ENCODE results near the gene LRRIQ3.

The LRRIQ3 gene

DNA sequence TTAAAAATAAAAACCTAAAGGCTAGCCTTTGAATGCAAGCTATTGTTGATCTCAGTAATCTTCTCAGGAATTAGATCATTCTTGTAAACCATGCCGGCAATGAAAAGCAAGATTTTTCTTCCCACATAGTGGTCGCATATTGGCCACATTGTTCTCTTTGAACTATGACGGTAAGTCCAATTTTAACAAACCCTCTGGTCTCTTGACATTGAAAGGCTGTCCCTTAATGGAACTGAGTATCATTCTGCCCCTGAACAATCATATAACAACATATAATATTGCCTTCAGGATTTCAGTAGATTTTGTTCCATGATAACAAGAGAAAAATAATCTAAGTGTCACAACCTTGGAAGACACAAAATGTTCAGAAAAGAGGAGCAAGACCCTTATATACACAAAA, 38.5 kb upstream of the LRRIQ3 start:
- POLR2A ChIA-PET = no interaction called here
- TF ChIP-seq, protein P1, sequence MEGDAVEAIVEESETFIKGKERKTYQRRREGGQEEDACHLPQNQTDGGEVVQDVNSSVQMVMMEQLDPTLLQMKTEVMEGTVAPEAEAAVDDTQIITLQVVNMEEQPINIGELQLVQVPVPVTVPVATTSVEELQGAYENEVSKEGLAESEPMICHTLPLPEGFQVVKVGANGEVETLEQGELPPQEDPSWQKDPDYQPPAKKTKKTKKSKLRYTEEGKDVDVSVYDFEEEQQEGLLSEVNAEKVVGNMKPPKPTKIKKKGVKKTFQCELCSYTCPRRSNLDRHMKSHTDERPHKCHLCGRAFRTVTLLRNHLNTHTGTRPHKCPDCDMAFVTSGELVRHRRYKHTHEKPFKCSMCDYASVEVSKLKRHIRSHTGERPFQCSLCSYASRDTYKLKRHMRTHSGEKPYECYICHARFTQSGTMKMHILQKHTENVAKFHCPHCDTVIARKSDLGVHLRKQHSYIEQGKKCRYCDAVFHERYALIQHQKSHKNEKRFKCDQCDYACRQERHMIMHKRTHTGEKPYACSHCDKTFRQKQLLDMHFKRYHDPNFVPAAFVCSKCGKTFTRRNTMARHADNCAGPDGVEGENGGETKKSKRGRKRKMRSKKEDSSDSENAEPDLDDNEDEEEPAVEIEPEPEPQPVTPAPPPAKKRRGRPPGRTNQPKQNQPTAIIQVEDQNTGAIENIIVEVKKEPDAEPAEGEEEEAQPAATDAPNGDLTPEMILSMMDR (IDR thresholded peaks at IDR 0.05; ENCODE audit: control extremely low read depth, extremely low read depth, low read depth, missing control alignments) = no peak
- no peak for DNase-seq (ENCODE audit: extremely low spot score)
- CTCF ChIA-PET = no interaction called here

DNA sequence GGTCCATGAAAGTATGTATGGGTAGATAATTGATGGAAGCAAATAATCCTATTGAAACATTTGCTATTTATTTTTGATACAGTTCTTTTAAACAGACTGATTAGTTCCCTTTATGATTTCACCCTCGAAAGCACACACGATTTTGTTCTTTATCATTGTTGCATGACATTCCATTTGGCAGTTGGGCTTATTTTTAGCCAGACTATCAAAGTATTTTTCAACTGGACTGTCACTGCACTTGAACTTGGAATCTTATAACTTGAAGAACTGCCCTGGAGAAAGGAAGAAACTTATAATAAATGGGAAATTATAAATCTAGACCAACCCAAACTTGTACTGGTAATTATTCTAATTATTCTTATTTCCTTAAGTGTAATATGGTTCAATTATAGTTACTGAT, 37.2 kb upstream of the LRRIQ3 start, which contains the start of gene TNNI3K:
Gene TNNI3K (plus strand): TSS at position 235 of the 400 bp plus-strand sequence. CDS start 65 bp downstream, at position 300.
- TF ChIP-seq, protein P1 (IDR thresholded peaks at IDR 0.05; ENCODE audit: control extremely low read depth, extremely low read depth, low read depth, missing control alignments) = no peak
- DNase-seq (ENCODE audit: extremely low spot score) = no peak
- CTCF ChIA-PET = no interaction called here
- POLR2A ChIA-PET = no interaction called here

DNA sequence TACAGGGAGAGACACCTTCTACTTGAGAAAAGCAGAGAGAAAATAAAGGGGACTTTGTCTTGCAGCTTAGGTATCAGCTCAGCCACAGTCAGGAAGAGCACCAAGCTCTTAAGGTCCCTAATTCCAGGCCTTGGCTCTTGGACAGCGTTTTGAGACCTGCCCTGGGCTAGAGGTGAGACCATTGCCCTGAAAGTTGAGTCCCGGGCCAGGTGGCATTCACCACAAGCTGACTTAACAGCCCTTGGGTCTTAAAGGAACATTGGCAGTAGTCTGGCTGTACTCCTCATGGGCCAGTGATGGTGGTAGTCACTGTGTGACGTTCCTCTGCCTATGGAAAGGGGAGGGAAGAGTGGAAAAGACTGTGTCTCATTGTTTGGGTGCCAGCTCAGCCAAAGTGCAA, 25.5 kb upstream of the LRRIQ3 start:
- POLR2A ChIA-PET = no interaction called here
- no peak for DNase-seq (ENCODE audit: extremely low spot score)
- CTCF ChIA-PET = interaction anchor here (1.6 to 1.7 kb wide), 2 partner anchors 10 to 30 kb away, joined by 5 read pairs; no protein-coding TSS in a partner anchor
- TF ChIP-seq, protein P1 (IDR thresholded peaks at IDR 0.05; ENCODE audit: control extremely low read depth, extremely low read depth, low read depth, missing control alignments) = no peak

DNA sequence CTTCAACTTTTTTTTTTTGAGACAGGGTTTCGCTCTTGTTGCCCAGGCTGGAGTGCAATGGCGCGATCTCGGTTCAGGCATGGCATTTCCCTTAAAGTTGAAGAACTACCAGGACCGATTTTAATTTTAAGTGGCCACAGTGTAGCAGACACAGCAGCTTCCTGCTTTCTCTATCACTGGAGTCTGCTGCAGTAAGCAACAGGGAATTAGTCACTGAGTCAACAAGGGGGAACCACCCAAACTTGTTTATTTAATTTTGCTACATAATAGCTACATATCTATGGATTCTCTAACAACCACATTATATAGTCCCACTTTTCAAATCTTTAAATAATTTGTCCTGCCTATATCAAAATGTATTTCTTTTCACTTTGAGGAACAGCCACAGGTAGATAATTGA, 24.7 kb upstream of the LRRIQ3 start:
- ChIA-PET POLR2A (no interaction called here), CTCF (interaction anchor here (1.6 to 2.3 kb wide), 3 partner anchors 11 to 31 kb away, joined by 5 read pairs; no protein-coding TSS in a partner anchor)
- TF ChIP-seq, protein P1 (IDR thresholded peaks at IDR 0.05; ENCODE audit: control extremely low read depth, extremely low read depth, low read depth, missing control alignments) = no peak
- no peak for DNase-seq (ENCODE audit: extremely low spot score)

DNA sequence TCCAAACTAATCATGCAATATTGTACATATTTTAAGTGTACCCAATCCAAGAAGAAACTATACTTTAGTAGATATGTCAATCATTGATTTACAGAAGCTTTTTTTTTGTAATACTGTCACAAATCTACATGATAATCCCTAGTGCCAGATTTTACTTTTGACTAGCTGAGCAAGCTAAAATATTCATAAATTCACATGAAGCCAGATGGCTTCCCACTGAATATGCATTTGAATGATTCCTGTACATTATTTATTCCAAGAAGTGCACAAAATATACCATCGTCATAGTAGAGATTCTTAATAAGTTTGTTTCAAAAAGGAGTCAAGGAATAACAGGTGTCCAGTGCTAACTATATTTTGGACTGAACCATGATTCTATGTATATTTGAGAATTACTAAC, 17.3 kb upstream of the LRRIQ3 start:
- ChIA-PET CTCF (no interaction called here), POLR2A (no interaction called here)
- no peak for DNase-seq (ENCODE audit: extremely low spot score)
- TF ChIP-seq, protein P1 (IDR thresholded peaks at IDR 0.05; ENCODE audit: control extremely low read depth, extremely low read depth, low read depth, missing control alignments) = no peak

DNA sequence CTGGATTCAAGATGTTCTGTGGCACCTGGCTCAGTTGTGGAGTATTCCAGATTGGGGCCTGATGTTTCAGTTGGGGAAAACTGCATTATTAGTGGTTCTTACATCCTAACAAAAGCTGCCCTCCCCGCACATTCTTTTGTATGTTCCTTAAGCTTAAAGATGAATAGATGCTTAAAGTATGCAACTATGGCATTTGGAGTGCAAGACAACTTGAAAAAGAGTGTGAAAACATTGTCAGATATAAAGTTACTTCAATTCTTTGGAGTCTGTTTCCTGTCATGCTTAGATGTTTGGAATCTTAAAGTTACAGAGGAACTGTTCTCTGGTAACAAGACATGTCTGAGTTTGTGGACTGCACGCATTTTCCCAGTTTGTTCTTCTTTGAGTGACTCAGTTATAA, 7.3 kb upstream of the LRRIQ3 start:
- TF ChIP-seq, protein P1 (IDR thresholded peaks at IDR 0.05; ENCODE audit: control extremely low read depth, extremely low read depth, low read depth, missing control alignments) = no peak
- CTCF ChIA-PET = no interaction called here
- no peak for DNase-seq (ENCODE audit: extremely low spot score)
- POLR2A ChIA-PET = no interaction called here

DNA sequence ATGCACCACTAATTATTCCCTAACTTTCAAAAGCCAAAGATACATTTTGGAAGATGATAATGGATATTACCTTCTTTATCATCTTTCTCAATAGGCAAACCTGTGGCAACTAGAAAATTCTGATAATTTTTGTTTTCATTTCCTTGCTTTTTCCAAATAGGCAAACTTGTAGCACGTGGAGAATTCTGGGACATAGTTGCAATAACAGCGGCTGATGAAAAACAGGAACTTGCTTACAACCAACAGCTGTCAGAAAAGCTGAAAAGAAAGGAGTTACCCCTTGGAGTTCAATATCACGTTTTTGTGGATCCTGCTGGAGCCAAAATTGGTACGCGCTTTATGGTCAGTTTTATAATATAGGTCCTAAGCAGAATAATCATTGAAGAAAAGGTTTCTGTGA, 1.5 kb upstream of the LRRIQ3 start:
- DNase-seq (ENCODE audit: extremely low spot score) = no peak
- CTCF ChIA-PET = no interaction called here
- TF ChIP-seq, protein P1 (IDR thresholded peaks at IDR 0.05; ENCODE audit: control extremely low read depth, extremely low read depth, low read depth, missing control alignments) = no peak
- POLR2A ChIA-PET = no interaction called here

All from GM10248 (cell line).